Spleen (tissue), 11 donors: ENCODE results near the gene TEKT3. TPM values are rescaled to one million over a fixed set of nuclear protein-coding genes. Genes with fewer than 3 reads are reported as not detected.

ENCODE experiments used
- DNase-seq: peaks from one replicate; pipeline ENCODE4 v3.0.0-alpha.2; 2020
- H3K27ac ChIP-seq, 8 donors: fragments of 200-600 bp; sonication (generic) in 7 of 8; 1 replicate in 4 of 8; 2 replicates in 4 of 8; pipeline versions ENCODE4 v1.5.0 to v1.8.0; 2016 to 2021; ENCODE audit warnings: inconsistent platforms in 4 of 8, mild to moderate bottlenecking in 4 of 8, moderate library complexity in 1 of 8
- H3K27me3 ChIP-seq, 7 donors: fragments of 200-600 bp; sonication (generic) in 6 of 7; replicated peaks in 1 of 7; 1 replicate in 4 of 7; 2 replicates in 3 of 7; pipeline versions ENCODE4 v1.5.0 to v1.8.0; 2016 to 2021; ENCODE audit warnings: inconsistent platforms in 3 of 7, mild to moderate bottlenecking in 1 of 7
- H3K36me3 ChIP-seq, 6 donors: fragments of 200-600 bp; sonication (generic) in 5 of 6; 1 replicate in 4 of 6; 2 replicates in 2 of 6; pipeline versions ENCODE4 v1.5.0 to v1.8.0; 2016 to 2021; ENCODE audit warnings: inconsistent platforms in 2 of 6
- H3K4me1 ChIP-seq, 6 donors: fragments of 200-600 bp; sonication (generic) in 5 of 6; 1 replicate in 3 of 6; 2 replicates in 3 of 6; pipeline versions ENCODE4 v1.5.0 to v1.8.0; 2016 to 2021; ENCODE audit warnings: inconsistent platforms in 3 of 6
- H3K4me3 ChIP-seq, 8 donors: fragments of 200-600 bp; sonication (generic) in 7 of 8; 1 replicate in 4 of 8; 2 replicates in 4 of 8; pipeline versions ENCODE4 v1.5.0 to v1.8.0; 2016 to 2021; ENCODE audit warnings: inconsistent platforms in 4 of 8, mild to moderate bottlenecking in 4 of 8, moderate library complexity in 2 of 8
- H3K9me3 ChIP-seq, 8 donors: fragments of 200-600 bp; sonication (generic) in 7 of 8; 1 replicate in 4 of 8; 2 replicates in 4 of 8; pipeline versions ENCODE4 v1.5.0 to v1.8.0; 2016 to 2021; ENCODE audit warnings: inconsistent platforms in 4 of 8
- CTCF ChIP-seq, 11 experiments: fragments of 200-600 bp in 7 of 11; fragments of 450-650 bp in 4 of 11; sonication (generic) in 4 of 11; IDR thresholded peaks in 8 of 11; conservative IDR thresholded peaks in 3 of 11; 1 replicate in 7 of 11; 2 replicates in 4 of 11; pipeline versions ENCODE4 v1.4.0 to v1.8.0; 2016 to 2021; ENCODE audit warnings: antibody characterized with exemption in 11 of 11, inconsistent platforms in 4 of 11, mild to moderate bottlenecking in 1 of 11
- POLR2A ChIP-seq, 3 donors: fragments of 450-650 bp; IDR thresholded peaks; one replicate each; pipeline ENCODE4 v1.5.1; 2017; ENCODE audit warnings: antibody characterized with exemption in 3 of 3, mild to moderate bottlenecking in 1 of 3
- POLR2AphosphoS5 ChIP-seq, 3 donors: sonication (generic); formaldehyde crosslinking; IDR thresholded peaks; one replicate each; pipeline ENCODE4 v1.5.1; 2017; ENCODE audit warnings: antibody characterized with exemption in 3 of 3
- WGBS, 5 donors: extraction: QIAGEN DNeasy Blood & Tissue Kit in 3 of 5; methylation state at CpG; one replicate each; pipeline versions ENCODE4 v1.1.5 to v1.1.7; 2013 to 2018; 5-methylcytosine and 5-hydroxymethylcytosine counted together
- intact Hi-C: fragments of 100-400 bp; cut with DNase I; formaldehyde crosslinking; loops from one replicate; pipeline ENCODE4 v1.15.0; 2023; ENCODE audit warnings: low total_unique reads
- polyA plus RNA-seq, 3 donors: library from polyadenylated mRNA; stranded (reverse); fragments of 200-250 nt; gene quantifications; one replicate each; pipeline ENCODE4 v1.2.1, GENCODE V29; 2013
- total RNA-seq, 7 donors: library from RNA; depleted of rRNA in 3 of 7; stranded (reverse); fragments of >200 nt in 3 of 7; fragmentation: NEBNext Ultra II Directional in 4 of 7; extraction: Animal tissue kit (Norgen Biotek cat#: 25700) in 4 of 7; gene quantifications; one replicate each; pipeline versions ENCODE4 v1.1.0 to v1.2.1, GENCODE V29; 2016 to 2021
- donor health status: healthy with polysubstance abuse.
- donor health status: DM: no; HTN: no; CAD: no; lungs with moderate emphysema.
- donor health status: DM: no; HTN: no; CAD: no.
- donor health status: Bipolar disorder and iron deficiency.
- donor health status: healthy.
- donor health status: DM: no; HTN: no; CAD: no.
- donor health status: DM: yes; HTN: yes; CAD: no.

Gene TEKT3
- total and polyA plus RNA-seq, 10 donors: 0.10 to 2.2 (median 0.47) TPM; not detected in 2

GRCh38 chr17:15288859-15289258 lies 52.5 kb downstream of the TEKT3 start:
- Histone ChIP-seq H3K27me3 (peaks cover 0 to 29% (median 0%) of the 10 kb centered on the region in 7 donors), H3K36me3 (no peaks in the 10 kb centered on the region), H3K9me3 (no peaks in the 10 kb centered on the region), H3K4me3 (no peak overlapping the region), H3K27ac (no peak overlapping the region), H3K4me1 (no peaks in the 10 kb centered on the region)
- DNase-seq: no peak
- intact Hi-C loops: no loop called here
- WGBS, 5 donors: 78 to 88% (median 85%) methylated on average over 1 of the region's 1 CpG
- TF ChIP-seq CTCF (IDR thresholded peaks at IDR 0.05 in 8 of 11, conservative IDR thresholded peaks at IDR 0.05 in 3 of 11) (no peak), POLR2A (IDR thresholded peaks at IDR 0.05) (no peak), POLR2AphosphoS5 (IDR thresholded peaks at IDR 0.05) (no peak)

- H3K9me3 ChIP-seq: peaks cover 0 to 5% (median 0%) of the 10 kb centered on the region in 8 donors
- H3K4me1 ChIP-seq: no peaks in the 10 kb centered on the region
- no peak overlapping the region for H3K4me3 ChIP-seq
- no peak for DNase-seq
- TF ChIP-seq CTCF (IDR thresholded peaks at IDR 0.05 in 8 of 11, conservative IDR thresholded peaks at IDR 0.05 in 3 of 11) (no peak), POLR2AphosphoS5 (IDR thresholded peaks at IDR 0.05) (no peak), POLR2A (IDR thresholded peaks at IDR 0.05) (no peak)
- no peak overlapping the region for H3K27ac ChIP-seq
- H3K36me3 ChIP-seq: no peaks in the 10 kb centered on the region
- intact Hi-C loops: no loop called here
- peaks cover 0 to 28% (median 0%) of the 10 kb centered on the region in 7 donors for H3K27me3 ChIP-seq
- 63 to 87% (median 75%) methylated on average over 4 of the region's 4 CpGs for WGBS, 5 donors
Observed at GRCh38 chr17:15287538-15288267, 53.7 kb downstream of the TEKT3 start.

GRCh38 chr17:15285466-15285865 lies 55.9 kb downstream of the TEKT3 start:
- no peaks in the 10 kb centered on the region for H3K36me3 ChIP-seq
- TF ChIP-seq POLR2AphosphoS5 (IDR thresholded peaks at IDR 0.05) (no peak), CTCF (IDR thresholded peaks at IDR 0.05 in 8 of 11, conservative IDR thresholded peaks at IDR 0.05 in 3 of 11) (no peak), POLR2A (IDR thresholded peaks at IDR 0.05) (no peak)
- DNase-seq: no peak
- no peaks in the 10 kb centered on the region for H3K4me1 ChIP-seq
- H3K9me3 ChIP-seq: peaks cover 0 to 9% (median 0%) of the 10 kb centered on the region in 8 donors
- 88 to 98% (median 93%) methylated on average over 6 of the region's 6 CpGs for WGBS, 5 donors
- no peak overlapping the region for H3K27ac ChIP-seq
- no peak overlapping the region for H3K4me3 ChIP-seq
- intact Hi-C loops: no loop called here
- peaks cover 0 to 35% (median 0%) of the 10 kb centered on the region in 7 donors for H3K27me3 ChIP-seq

GRCh38 chr17:15284537-15284936 lies 56.9 kb downstream of the TEKT3 start:
- Histone ChIP-seq H3K9me3 (peaks cover 0 to 9% (median 0%) of the 10 kb centered on the region in 8 donors), H3K36me3 (no peaks in the 10 kb centered on the region), H3K4me1 (no peaks in the 10 kb centered on the region), H3K27ac (no peak overlapping the region), H3K4me3 (no peak overlapping the region), H3K27me3 (peaks cover 0 to 35% (median 0%) of the 10 kb centered on the region in 7 donors)
- no peak for DNase-seq
- intact Hi-C loops: no loop called here
- 42 to 60% (median 49%) methylated on average over 2 of the region's 2 CpGs for WGBS, 5 donors
- TF ChIP-seq POLR2AphosphoS5 (IDR thresholded peaks at IDR 0.05): no peak
- TF ChIP-seq POLR2A (IDR thresholded peaks at IDR 0.05): no peak
- TF ChIP-seq CTCF (IDR thresholded peaks at IDR 0.05 in 8 of 11, conservative IDR thresholded peaks at IDR 0.05 in 3 of 11): no peak
